SH-SY5Y (cell line): ENCODE results near the gene COX4I2.

Experiments used
- GATA2 ChIP-seq: IDR thresholded peaks from 2 replicates; pipeline ENCODE4 v1.6.1; 2011; ENCODE audit warnings: mild to moderate bottlenecking, low read depth, low read length
- GATA3 ChIP-seq: IDR thresholded peaks from 2 replicates; pipeline ENCODE4 v1.6.1; 2011; ENCODE audit warnings: low read depth, mild to moderate bottlenecking, low read length, moderate library complexity

DNA sequence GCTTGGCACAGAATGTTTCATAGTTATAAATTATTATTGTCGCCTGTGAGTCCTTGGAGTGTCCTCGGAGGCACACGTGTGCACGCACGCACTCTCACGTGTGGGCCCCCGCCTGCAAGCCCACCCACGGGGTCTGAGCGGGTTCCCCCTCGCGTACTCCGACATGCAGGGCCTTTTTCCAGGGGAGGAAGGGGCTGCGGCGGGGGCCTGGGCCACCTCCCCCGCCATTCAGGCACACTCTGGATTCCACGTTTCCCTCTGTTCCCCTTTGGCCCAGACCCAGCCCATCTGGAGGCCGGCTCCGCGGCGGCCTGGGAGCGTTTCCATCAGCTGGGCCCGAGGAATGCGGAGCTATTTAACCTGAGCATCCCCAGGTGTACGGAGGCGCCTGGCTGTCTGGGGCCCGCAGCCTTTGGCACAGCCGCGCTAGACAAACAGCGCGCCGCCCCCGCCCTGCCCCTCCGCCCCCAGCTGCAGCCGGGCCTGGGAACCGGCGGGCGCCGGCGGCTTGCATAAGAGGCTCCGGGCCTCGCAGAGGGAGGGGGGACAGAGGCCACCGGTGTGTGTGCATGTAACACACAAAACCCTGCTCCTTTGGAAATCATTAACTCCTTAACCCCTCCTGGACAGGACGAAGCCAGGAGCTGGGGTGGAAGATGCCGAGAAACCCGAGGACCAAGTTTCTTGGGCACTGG, 29.3 kb upstream of the COX4I2 start:
- no peak for TF ChIP-seq GATA2
- TF ChIP-seq GATA3 = no peak
